Lung (tissue), 12 donors: ENCODE data around the gene PRXL2A. TPM values are rescaled to one million over a fixed set of nuclear protein-coding genes. Genes with fewer than 3 reads are reported as not detected.

ENCODE experiments used
- ATAC-seq: fragments of 200-7000 bp; cut with Tn5 transposase; one replicate; pipeline ENCODE4 v1.9.1; 2020; ENCODE audit warnings: moderate number of reproducible peaks; ENCODE audit not compliant: insufficient read depth, low FRiP score
- DNase-seq, 3 donors: peaks; one replicate each; pipeline ENCODE4 v3.0.0-alpha.2; 2013 to 2017
- H3K27ac ChIP-seq, 2 donors: one replicate each; pipeline ENCODE4 v1.5.1; 2013; ENCODE audit warnings: mild to moderate bottlenecking in 2 of 2, moderate library complexity in 2 of 2, control low read depth in 1 of 2, inconsistent platforms in 1 of 2, low read depth in 1 of 2, low read length in 1 of 2
- H3K27me3 ChIP-seq, 3 donors: one replicate each; pipeline ENCODE4 v1.5.1; 2013; ENCODE audit warnings: low read length in 2 of 3; ENCODE audit not compliant: control insufficient read depth in 3 of 3, insufficient read depth in 3 of 3
- H3K36me3 ChIP-seq, 4 donors: one replicate each; pipeline ENCODE4 v1.5.1; 2013; ENCODE audit warnings: low read length in 4 of 4, mild to moderate bottlenecking in 1 of 4, moderate library complexity in 1 of 4; ENCODE audit not compliant: control insufficient read depth in 4 of 4, insufficient read depth in 4 of 4
- H3K4me1 ChIP-seq, 5 donors: one replicate each; pipeline ENCODE4 v1.5.1; 2013; ENCODE audit warnings: low read length in 5 of 5, mild to moderate bottlenecking in 2 of 5, moderate library complexity in 1 of 5; ENCODE audit not compliant: control insufficient read depth in 5 of 5, insufficient read depth in 5 of 5
- H3K4me3 ChIP-seq: one replicate; pipeline ENCODE4 v1.5.1; 2013; ENCODE audit warnings: mild to moderate bottlenecking, control low read depth, moderate library complexity
- H3K9ac ChIP-seq, 2 donors: one replicate each; pipeline ENCODE4 v1.5.1; 2013; ENCODE audit warnings: low read length in 2 of 2, control low read depth in 1 of 2; ENCODE audit not compliant: insufficient read depth in 1 of 2
- H3K9me3 ChIP-seq, 4 donors: one replicate each; pipeline ENCODE4 v1.5.1; 2013; ENCODE audit warnings: low read length in 3 of 4, mild to moderate bottlenecking in 1 of 4, moderate library complexity in 1 of 4; ENCODE audit not compliant: control insufficient read depth in 4 of 4, insufficient read depth in 3 of 4
- WGBS, 2 donors: extraction: QIAGEN DNeasy Blood & Tissue Kit; methylation state at CpG; one replicate each; pipeline ENCODE4 v1.1.7; 2013; 5-methylcytosine and 5-hydroxymethylcytosine counted together
- polyA plus RNA-seq, 2 donors: library from polyadenylated mRNA; stranded (reverse); fragments of 200-250 nt; gene quantifications; one replicate each; pipeline ENCODE4 v1.2.1, GENCODE V29; 2013
- total RNA-seq, 2 donors: library from RNA; depleted of rRNA in 1 of 2; stranded (reverse); fragments of >200 nt in 1 of 2; gene quantifications; one replicate each; pipeline ENCODE4 v1.2.1, GENCODE V29; 2014 to 2021
- TF ChIP-seq, protein P1 (sequence below): IDR thresholded peaks from 2 replicates; pipeline ENCODE4 v1.5.1; 2012; ENCODE audit warnings: mild to moderate bottlenecking; ENCODE audit errors: control extremely low read depth, extremely low read depth
- donor health status: control.
- donor health status: control.
- donor health status: Bipolar disorder and iron deficiency.
- donor health status: healthy.
- donor health status: DM: yes; HTN: yes; CAD: no.

The PRXL2A gene
- total and polyA plus RNA-seq, 4 donors, result 18.2 to 59.5 (median 37.0) TPM

DNA sequence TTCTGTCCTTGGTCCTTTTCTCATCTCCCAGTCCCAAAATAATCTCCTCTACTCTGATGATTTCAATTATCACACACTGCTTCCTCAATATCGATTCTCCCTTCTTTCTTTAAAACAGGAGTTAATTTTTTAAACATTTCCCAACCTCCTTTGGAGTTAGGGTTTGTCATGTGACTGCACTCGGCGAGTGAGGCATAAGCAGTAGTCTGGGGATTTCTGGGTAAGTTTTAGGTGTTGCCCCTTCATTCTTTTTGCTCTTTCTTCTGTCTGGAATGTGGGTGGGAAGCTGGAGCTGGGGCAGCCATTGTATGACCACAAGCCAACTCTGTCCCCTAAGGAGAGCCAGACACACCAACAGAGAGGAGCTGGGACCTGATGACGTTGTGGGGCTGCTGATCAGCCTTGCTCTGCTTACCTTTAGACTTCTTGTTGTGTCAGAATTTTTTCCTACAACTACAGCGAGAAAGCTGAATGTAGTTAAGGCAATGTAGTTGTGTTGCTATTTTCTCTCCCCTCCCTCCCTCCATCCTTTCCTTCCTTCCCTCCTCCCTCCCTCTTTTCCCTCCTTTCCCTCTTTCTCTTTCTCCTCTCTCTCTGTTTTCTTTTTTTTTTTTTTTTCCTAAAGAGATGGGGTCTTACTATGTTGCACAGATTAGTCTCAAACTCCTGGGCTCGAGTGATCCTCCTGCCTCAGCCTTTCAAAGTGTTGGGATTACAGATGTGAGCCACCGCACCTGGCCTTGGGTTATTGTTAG lies 39.3 kb downstream of the PRXL2A start:
- Histone ChIP-seq H3K9ac (no peak overlapping the region), H3K4me1 (peaks cover 0 to 15% (median 0%) of the 10 kb centered on the region in 5 donors), H3K27ac (no peak overlapping the region), H3K36me3 (no peaks in the 10 kb centered on the region), H3K9me3 (no peaks in the 10 kb centered on the region), H3K4me3 (no peak overlapping the region), H3K27me3 (no peaks in the 10 kb centered on the region)
- TF ChIP-seq, protein P1, sequence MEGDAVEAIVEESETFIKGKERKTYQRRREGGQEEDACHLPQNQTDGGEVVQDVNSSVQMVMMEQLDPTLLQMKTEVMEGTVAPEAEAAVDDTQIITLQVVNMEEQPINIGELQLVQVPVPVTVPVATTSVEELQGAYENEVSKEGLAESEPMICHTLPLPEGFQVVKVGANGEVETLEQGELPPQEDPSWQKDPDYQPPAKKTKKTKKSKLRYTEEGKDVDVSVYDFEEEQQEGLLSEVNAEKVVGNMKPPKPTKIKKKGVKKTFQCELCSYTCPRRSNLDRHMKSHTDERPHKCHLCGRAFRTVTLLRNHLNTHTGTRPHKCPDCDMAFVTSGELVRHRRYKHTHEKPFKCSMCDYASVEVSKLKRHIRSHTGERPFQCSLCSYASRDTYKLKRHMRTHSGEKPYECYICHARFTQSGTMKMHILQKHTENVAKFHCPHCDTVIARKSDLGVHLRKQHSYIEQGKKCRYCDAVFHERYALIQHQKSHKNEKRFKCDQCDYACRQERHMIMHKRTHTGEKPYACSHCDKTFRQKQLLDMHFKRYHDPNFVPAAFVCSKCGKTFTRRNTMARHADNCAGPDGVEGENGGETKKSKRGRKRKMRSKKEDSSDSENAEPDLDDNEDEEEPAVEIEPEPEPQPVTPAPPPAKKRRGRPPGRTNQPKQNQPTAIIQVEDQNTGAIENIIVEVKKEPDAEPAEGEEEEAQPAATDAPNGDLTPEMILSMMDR, result no peak
- no peak for DNase-seq
- WGBS, 2 donors, result 57 to 68% methylated on average over 7 of the region's 7 CpGs
- no peak for ATAC-seq

DNA sequence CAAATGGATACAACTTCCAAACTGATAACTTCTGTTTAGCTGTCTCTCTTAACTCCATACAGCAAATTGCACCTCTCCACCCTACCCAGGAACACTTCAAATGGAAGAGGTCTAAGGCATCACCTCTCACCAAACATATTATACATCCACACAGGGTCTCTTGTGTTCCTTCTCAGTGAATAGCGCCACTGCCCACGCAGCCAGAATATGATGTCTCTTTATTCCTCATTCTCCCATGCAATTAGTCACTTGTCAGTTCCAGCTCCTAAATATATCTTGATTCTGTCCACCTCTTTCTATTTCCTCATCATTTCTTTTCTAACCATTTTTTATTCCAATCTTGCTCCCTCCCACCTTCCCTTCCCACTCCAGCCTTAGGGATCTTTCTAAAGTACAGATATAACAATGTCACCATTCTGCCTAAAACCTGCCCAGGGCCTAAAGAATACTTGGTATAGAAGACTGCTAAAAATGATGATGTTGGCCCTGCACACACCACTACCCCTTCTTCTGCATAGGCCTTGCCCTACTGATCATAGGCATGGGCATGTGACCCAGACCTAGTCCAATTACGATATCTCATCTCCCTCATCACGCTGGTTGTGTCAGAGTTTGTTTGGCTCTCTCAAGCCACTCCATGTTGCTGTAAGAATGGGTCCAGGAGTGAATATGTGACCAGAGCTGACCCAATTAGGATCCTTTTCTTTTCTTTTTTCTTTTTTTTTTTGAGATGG lies 40.0 kb downstream of the PRXL2A start:
- Histone ChIP-seq H3K9me3 (no peaks in the 10 kb centered on the region), H3K9ac (no peak overlapping the region), H3K27me3 (no peaks in the 10 kb centered on the region), H3K4me3 (no peak overlapping the region), H3K36me3 (no peaks in the 10 kb centered on the region), H3K4me1 (peaks cover 0 to 9% (median 2%) of the 10 kb centered on the region in 5 donors), H3K27ac (peak overlapping the region in 1 of 2 donors; percentile 48)
- ATAC-seq (no peak), DNase-seq (no peak)
- WGBS, 2 donors, result 78 to 89% methylated on average over 4 of the region's 4 CpGs
- TF ChIP-seq, protein P1, result no peak

DNA sequence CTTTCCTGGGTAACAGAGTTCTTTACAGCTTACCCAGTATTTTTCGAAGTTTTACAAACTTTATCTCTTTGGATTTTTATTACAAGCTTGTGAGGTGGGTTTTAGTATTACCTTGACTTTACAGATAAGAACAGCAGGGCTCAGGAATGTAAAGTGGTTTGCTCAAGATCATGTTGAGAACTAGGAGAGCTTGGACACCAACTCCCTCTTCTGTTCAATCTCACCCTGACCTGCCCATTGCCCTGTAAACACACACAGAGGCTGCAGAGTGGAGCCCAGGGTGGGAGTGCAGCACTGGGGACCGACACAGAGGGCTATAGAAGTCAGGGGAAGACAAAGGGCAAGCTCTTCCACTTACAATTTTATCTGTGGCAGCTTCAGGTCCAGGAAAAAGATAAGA lies 41.2 kb downstream of the PRXL2A start:
- no peak for ATAC-seq
- no peak overlapping the region for H3K4me3 ChIP-seq
- no peak overlapping the region for H3K9ac ChIP-seq
- peaks cover 0 to 5% (median 1%) of the 10 kb centered on the region in 5 donors for H3K4me1 ChIP-seq
- 74 to 81% methylated on average over 2 of the region's 2 CpGs for WGBS, 2 donors
- peak in 1 of 3 donors; percentile 52 for DNase-seq
- no peaks in the 10 kb centered on the region for H3K27me3 ChIP-seq
- TF ChIP-seq, protein P1, result no peak
- no peaks in the 10 kb centered on the region for H3K36me3 ChIP-seq
- no peaks in the 10 kb centered on the region for H3K9me3 ChIP-seq
- H3K27ac ChIP-seq, result peak overlapping the region in 1 of 2 donors; percentile 33
